PC-9 (cell line): ENCODE results near the gene PCDH12. TPM values are rescaled to one million over a fixed set of nuclear protein-coding genes. Genes with fewer than 3 reads are reported as not detected.

Source experiments
- BruUV-seq: library from RNA; stranded (reverse); fragments of 400-500 nt; replicated peaks from 2 replicates; lab custom pipeline; 2021; lab: Mats Ljungman, UMichigan
- CTCF ChIA-PET: fragments of 300-600 bp; sonication (Branson Sonifier 250); formaldehyde crosslinking; loops from one replicate; lab custom pipeline; 2022; ENCODE audit warnings: antibody characterized with exemption; lab: Charles Lee
- POLR2A ChIA-PET: fragments of 300-600 bp; sonication (Branson Sonifier 250); formaldehyde crosslinking; loops from one replicate; lab custom pipeline; 2022; ENCODE audit warnings: antibody characterized with exemption; ENCODE audit not compliant: unreplicated experiment; lab: Charles Lee
- DNase-seq, 2 experiments: peaks; one replicate each; pipeline versions ENCODE4 v3.0.0 to v3.0.0-alpha.2; 2015 to 2022; ENCODE audit warnings: mixed read lengths in 1 of 2
- H2AFZ ChIP-seq: fragments of 200-600 bp; sonication (generic); 2 replicates; pipeline ENCODE4 v1.8.1; 2017; ENCODE audit warnings: antibody characterized with exemption
- H3F3A ChIP-seq: fragments of 200-600 bp; sonication (generic); 2 replicates; pipeline ENCODE4 v1.8.1; 2017; ENCODE audit warnings: antibody characterized with exemption, mild to moderate bottlenecking, low read depth; ENCODE audit not compliant: insufficient read depth
- H3K27ac ChIP-seq: fragments of 200-600 bp; sonication (generic); 2 replicates; pipeline ENCODE4 v1.6.1; 2016; ENCODE audit warnings: mixed run types
- H3K27me3 ChIP-seq: fragments of 200-600 bp; sonication (generic); 2 replicates; pipeline ENCODE4 v1.6.1; 2016; ENCODE audit warnings: low read depth, mixed run types; ENCODE audit not compliant: insufficient read depth
- H3K36me3 ChIP-seq: fragments of 200-600 bp; sonication (generic); 2 replicates; pipeline ENCODE4 v1.6.1; 2016; ENCODE audit warnings: low read depth, mixed run types
- H3K4me1 ChIP-seq: fragments of 200-600 bp; sonication (generic); replicated peaks from 2 replicates; pipeline ENCODE4 v1.6.1; 2016; ENCODE audit warnings: mixed run types; ENCODE audit not compliant: insufficient read depth
- H3K4me2 ChIP-seq: fragments of 200-600 bp; sonication (generic); 2 replicates; pipeline ENCODE4 v1.6.1; 2017; ENCODE audit warnings: mixed run types
- H3K4me3 ChIP-seq: fragments of 200-600 bp; sonication (generic); 2 replicates; pipeline ENCODE4 v1.6.1; 2016; ENCODE audit warnings: mixed run types
- H3K79me2 ChIP-seq: fragments of 200-600 bp; sonication (generic); 2 replicates; pipeline ENCODE4 v1.6.1; 2017; ENCODE audit warnings: low read depth, mixed run types
- H3K9me2 ChIP-seq: fragments of 200-600 bp; sonication (generic); 2 replicates; pipeline ENCODE4 v1.8.1; 2017; ENCODE audit warnings: mild to moderate bottlenecking; ENCODE audit not compliant: insufficient read depth
- H3K9me3 ChIP-seq: fragments of 200-600 bp; sonication (generic); 2 replicates; pipeline ENCODE4 v1.8.1; 2016; ENCODE audit warnings: low read depth; ENCODE audit not compliant: insufficient read depth
- H4K20me1 ChIP-seq: fragments of 200-600 bp; sonication (generic); 2 replicates; pipeline ENCODE4 v1.8.1; 2017; ENCODE audit not compliant: insufficient read depth
- CTCF ChIP-seq: fragments of 200-600 bp; sonication (generic); conservative IDR thresholded peaks from 2 replicates; pipeline ENCODE4 v1.6.1; 2017; ENCODE audit warnings: mixed run types, antibody characterized with exemption, mild to moderate bottlenecking, moderate library complexity
- EZH2 ChIP-seq: fragments of 200-600 bp; sonication (generic); IDR thresholded peaks from 2 replicates; pipeline ENCODE4 v1.8.0; 2017; ENCODE audit warnings: antibody characterized with exemption, low read depth
- intact Hi-C: fragments of 100-400 bp; cut with micrococcal nuclease; formaldehyde crosslinking; loops from one replicate; pipeline ENCODE4 v1.10.0; 2022; ENCODE audit not compliant: unreplicated experiment
- total RNA-seq: library from RNA; stranded (reverse); gene quantifications from 2 replicates; pipeline ENCODE4 v1.2.3, GENCODE V29; 2021

Gene PCDH12
- total RNA-seq, 1 experiment from 2014 or later: not detected

- no peaks in the 10 kb centered on the region for H3K9me3 ChIP-seq
- no peak overlapping the region for H2AFZ ChIP-seq
- CTCF ChIA-PET: no interaction called here
- no peak overlapping the region for H3K4me3 ChIP-seq
- no peaks in the 10 kb centered on the region for H3K4me1 ChIP-seq
- no peaks in the 10 kb centered on the region for H4K20me1 ChIP-seq
- H3K79me2 ChIP-seq: no peaks in the 10 kb centered on the region
- no peaks in the 10 kb centered on the region for H3K27me3 ChIP-seq
- intact Hi-C loops: no loop called here
- H3K4me2 ChIP-seq: no peak overlapping the region
- H3K36me3 ChIP-seq: no peaks in the 10 kb centered on the region
- no peak for TF ChIP-seq EZH2
- TF ChIP-seq CTCF: no peak
- POLR2A ChIA-PET: interaction anchor here (0.6 kb wide), 1 partner anchor 164 kb away, joined by 3 read pairs; no protein-coding TSS in a partner anchor
- no peak for DNase-seq
- no peaks in the 10 kb centered on the region for H3K9me2 ChIP-seq
- no TSS peak for BruUV-seq
- 0 out of 2 replicates have a peak, but pooled peaks cover 5% of the 10 kb centered on the region for H3F3A ChIP-seq
- H3K27ac ChIP-seq: no peak overlapping the region
Measured at GRCh38 chr5:141909212-141909611, 48.8 kb downstream of the PCDH12 start.

- Histone ChIP-seq H3K9me2 (no peaks in the 10 kb centered on the region), H3K4me1 (no peaks in the 10 kb centered on the region), H3K79me2 (no peaks in the 10 kb centered on the region), H4K20me1 (no peaks in the 10 kb centered on the region), H3K9me3 (no peaks in the 10 kb centered on the region), H3K27me3 (no peaks in the 10 kb centered on the region), H2AFZ (no peak overlapping the region), H3K4me2 (no peak overlapping the region), H3F3A (0 out of 2 replicates have a peak, but pooled peaks cover 5% of the 10 kb centered on the region), H3K27ac (no peak overlapping the region), H3K36me3 (no peaks in the 10 kb centered on the region), H3K4me3 (no peak overlapping the region)
- TF ChIP-seq CTCF (no peak), EZH2 (no peak)
- intact Hi-C loops: no loop called here
- BruUV-seq: no TSS peak
- DNase-seq: no peak
- ChIA-PET POLR2A (interaction anchor here (0.6 kb wide), 1 partner anchor 164 kb away, joined by 3 read pairs; no protein-coding TSS in a partner anchor), CTCF (no interaction called here)
Measured at GRCh38 chr5:141908796-141909195, 49.2 kb downstream of the PCDH12 start.

- H3F3A ChIP-seq: 0 out of 2 replicates have a peak, but pooled peaks cover 5% of the 10 kb centered on the region
- no peaks in the 10 kb centered on the region for H3K4me1 ChIP-seq
- no peaks in the 10 kb centered on the region for H3K9me2 ChIP-seq
- TF ChIP-seq EZH2 (no peak), CTCF (no peak)
- no peak overlapping the region for H3K27ac ChIP-seq
- H3K36me3 ChIP-seq: no peaks in the 10 kb centered on the region
- ChIA-PET CTCF (no interaction called here), POLR2A (no interaction called here)
- H3K27me3 ChIP-seq: no peaks in the 10 kb centered on the region
- BruUV-seq: no TSS peak
- intact Hi-C loops: no loop called here
- no peak overlapping the region for H3K4me3 ChIP-seq
- no peak overlapping the region for H3K4me2 ChIP-seq
- no peaks in the 10 kb centered on the region for H4K20me1 ChIP-seq
- H3K79me2 ChIP-seq: no peaks in the 10 kb centered on the region
- no peak overlapping the region for H2AFZ ChIP-seq
- no peak for DNase-seq
- no peaks in the 10 kb centered on the region for H3K9me3 ChIP-seq
Measured at GRCh38 chr5:141906972-141907371, 51.0 kb downstream of the PCDH12 start.
